ENCODE measurements around the gene TAF4. TPM values are rescaled to one million over a fixed set of nuclear protein-coding genes. Genes with fewer than 3 reads are reported as not detected.

TAF4 gene
- total RNA-seq, 2 donors from 2014 or later: 12.7 to 29.0 TPM

DNA sequence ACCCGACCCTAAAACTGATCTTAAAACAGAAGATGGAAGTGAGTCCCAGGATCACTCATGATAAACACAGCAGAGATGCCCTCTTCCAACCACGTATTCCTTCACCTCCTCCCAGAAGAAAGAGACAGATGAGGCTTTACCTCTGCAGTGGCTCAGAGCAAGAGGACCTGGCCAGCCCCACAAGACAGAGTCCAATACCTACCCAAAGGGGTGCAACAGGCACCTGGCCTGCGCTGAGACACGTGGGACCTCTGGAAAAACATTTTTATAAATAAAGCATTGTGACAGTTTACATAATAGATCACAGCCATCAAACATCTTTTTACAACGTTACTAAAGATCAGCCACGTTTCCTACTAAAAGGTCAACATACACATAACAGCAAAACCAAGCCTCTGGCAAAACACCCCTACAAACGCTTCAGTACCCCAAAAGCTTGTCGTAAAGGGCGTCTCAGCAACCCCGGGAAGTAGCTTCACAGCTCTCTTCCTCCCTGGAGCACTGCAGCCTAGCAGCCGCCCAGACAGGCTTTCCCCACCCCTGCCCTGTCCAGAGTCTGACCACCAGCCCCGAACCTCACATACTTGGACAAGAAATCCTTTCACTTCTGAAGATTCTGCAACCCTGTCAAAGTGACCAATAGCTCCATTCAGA is 2.9 kb downstream of the TAF4 start:
- ATAC-seq (no peak), DNase-seq (no peak)
- H3K4me3 ChIP-seq: no peak overlapping the region
- H3K27me3 ChIP-seq: no peaks in the 10 kb centered on the region
- peaks cover 39% of the 10 kb centered on the region for H3K4me1 ChIP-seq
- TF ChIP-seq, protein P1, sequence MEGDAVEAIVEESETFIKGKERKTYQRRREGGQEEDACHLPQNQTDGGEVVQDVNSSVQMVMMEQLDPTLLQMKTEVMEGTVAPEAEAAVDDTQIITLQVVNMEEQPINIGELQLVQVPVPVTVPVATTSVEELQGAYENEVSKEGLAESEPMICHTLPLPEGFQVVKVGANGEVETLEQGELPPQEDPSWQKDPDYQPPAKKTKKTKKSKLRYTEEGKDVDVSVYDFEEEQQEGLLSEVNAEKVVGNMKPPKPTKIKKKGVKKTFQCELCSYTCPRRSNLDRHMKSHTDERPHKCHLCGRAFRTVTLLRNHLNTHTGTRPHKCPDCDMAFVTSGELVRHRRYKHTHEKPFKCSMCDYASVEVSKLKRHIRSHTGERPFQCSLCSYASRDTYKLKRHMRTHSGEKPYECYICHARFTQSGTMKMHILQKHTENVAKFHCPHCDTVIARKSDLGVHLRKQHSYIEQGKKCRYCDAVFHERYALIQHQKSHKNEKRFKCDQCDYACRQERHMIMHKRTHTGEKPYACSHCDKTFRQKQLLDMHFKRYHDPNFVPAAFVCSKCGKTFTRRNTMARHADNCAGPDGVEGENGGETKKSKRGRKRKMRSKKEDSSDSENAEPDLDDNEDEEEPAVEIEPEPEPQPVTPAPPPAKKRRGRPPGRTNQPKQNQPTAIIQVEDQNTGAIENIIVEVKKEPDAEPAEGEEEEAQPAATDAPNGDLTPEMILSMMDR (IDR thresholded peaks at IDR 0.05): no peak
- TF ChIP-seq POLR2A (IDR thresholded peaks at IDR 0.05): no peak
- intact Hi-C loops (cut with DNase I): loop anchor here (5.0 kb wide), 1 partner anchor 65 kb away; no protein-coding TSS in a partner anchor
- no peaks in the 10 kb centered on the region for H3K36me3 ChIP-seq (replicated peaks in 1 of 2; ENCODE audit: insufficient read depth in 1 of 2, low read depth in 2 of 2)
- WGBS, 2 donors: 64 to 66% methylated on average over 12 of the region's 12 CpGs
- H3K9me3 ChIP-seq: no peaks in the 10 kb centered on the region
- no peak overlapping the region for H3K27ac ChIP-seq

DNA sequence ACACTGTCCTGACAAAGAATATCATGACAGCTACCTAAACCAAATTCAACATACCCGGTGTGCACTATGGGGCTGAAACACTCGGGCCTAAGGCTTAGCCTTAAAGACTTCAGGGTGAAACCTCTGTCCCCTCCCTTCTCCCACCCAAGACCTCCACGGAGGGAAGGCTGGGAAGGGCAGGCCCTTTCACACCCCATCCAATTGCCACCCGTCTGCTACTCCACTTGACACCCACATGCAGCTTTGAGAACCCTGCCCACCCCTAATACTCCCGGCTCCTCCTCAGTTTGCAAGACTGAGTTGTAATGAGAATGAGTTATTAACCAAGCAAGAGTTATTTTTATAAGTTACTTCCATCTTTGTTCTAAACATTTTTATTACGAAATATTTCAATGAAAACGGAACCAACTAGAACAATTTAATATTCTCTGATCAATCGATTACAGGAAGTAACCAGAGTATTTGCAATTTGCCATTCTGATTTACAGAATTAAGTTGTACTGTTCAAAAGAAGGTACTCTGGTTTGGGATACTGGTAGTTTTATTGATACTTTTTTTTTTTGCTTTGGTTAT is 3.7 kb downstream of the TAF4 start:
- TF ChIP-seq POLR2A (IDR thresholded peaks at IDR 0.05): no peak
- TF ChIP-seq, protein P1 (IDR thresholded peaks at IDR 0.05): no peak
- H3K36me3 ChIP-seq (replicated peaks in 1 of 2; ENCODE audit: insufficient read depth in 1 of 2, low read depth in 2 of 2): no peaks in the 10 kb centered on the region
- 67 to 78% methylated on average over 8 of the region's 8 CpGs for WGBS, 2 donors
- no peaks in the 10 kb centered on the region for H3K27me3 ChIP-seq
- intact Hi-C loops (cut with DNase I): loop anchor here (5.0 kb wide), 1 partner anchor 65 kb away; no protein-coding TSS in a partner anchor
- H3K27ac ChIP-seq: no peak overlapping the region
- ATAC-seq: no peak
- H3K4me1 ChIP-seq: peaks cover 31% of the 10 kb centered on the region
- no peak overlapping the region for H3K4me3 ChIP-seq
- no peaks in the 10 kb centered on the region for H3K9me3 ChIP-seq
- no peak for DNase-seq

DNA sequence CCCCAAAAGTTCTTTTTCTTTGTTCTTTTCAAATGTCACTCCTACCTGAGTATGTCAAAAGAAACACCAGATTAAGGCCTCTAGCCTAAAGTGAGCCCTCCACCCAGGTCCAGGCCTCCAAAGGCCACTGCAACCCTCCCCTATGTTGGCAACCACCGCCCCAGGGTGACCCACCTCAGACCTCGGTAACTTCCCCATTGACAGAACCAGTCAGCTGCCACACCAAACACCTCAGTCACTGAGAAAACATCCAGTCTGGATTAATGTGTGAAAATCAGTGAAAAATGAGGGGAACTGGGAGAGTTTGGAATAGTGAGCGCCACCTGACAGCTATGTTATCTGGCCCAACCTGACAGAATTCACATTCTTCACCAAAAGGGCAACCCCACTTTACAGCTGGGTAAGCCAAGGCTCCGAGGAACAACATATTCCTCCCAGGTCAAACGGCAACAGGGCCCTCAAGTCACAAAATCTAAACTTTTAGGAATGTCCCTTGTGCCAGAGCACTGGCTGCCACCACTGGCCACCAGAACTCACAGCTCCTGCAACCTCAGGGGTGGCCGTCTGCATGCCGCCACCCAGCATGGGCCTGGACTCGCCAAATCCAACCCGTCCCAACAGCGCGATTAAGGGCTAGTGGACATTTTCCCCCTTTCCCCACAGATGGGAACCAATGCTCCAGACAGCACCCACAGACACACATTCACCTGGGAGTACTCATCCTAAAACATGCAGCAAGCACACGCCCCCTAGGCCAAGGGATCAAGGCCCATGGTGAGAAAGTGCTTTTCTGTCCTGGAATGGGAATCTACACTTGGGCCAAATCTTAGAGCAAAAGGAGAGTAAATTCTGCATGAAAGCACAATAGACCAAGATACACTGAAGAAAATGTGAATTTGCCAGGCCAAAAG is 4.8 kb downstream of the TAF4 start:
- intact Hi-C loops (cut with DNase I): loop anchor here (5.0 kb wide), 1 partner anchor 66 kb away; no protein-coding TSS in a partner anchor
- H3K27ac ChIP-seq: no peak overlapping the region
- peaks cover 25% of the 10 kb centered on the region for H3K4me1 ChIP-seq
- no peaks in the 10 kb centered on the region for H3K27me3 ChIP-seq
- H3K9me3 ChIP-seq: no peaks in the 10 kb centered on the region
- 88 to 94% methylated on average over 12 of the region's 12 CpGs for WGBS, 2 donors
- DNase-seq: no peak
- TF ChIP-seq, protein P1 (IDR thresholded peaks at IDR 0.05): no peak
- no peak for TF ChIP-seq POLR2A (IDR thresholded peaks at IDR 0.05)
- ATAC-seq: no peak
- no peaks in the 10 kb centered on the region for H3K36me3 ChIP-seq (replicated peaks in 1 of 2; ENCODE audit: insufficient read depth in 1 of 2, low read depth in 2 of 2)
- no peak overlapping the region for H3K4me3 ChIP-seq

DNA sequence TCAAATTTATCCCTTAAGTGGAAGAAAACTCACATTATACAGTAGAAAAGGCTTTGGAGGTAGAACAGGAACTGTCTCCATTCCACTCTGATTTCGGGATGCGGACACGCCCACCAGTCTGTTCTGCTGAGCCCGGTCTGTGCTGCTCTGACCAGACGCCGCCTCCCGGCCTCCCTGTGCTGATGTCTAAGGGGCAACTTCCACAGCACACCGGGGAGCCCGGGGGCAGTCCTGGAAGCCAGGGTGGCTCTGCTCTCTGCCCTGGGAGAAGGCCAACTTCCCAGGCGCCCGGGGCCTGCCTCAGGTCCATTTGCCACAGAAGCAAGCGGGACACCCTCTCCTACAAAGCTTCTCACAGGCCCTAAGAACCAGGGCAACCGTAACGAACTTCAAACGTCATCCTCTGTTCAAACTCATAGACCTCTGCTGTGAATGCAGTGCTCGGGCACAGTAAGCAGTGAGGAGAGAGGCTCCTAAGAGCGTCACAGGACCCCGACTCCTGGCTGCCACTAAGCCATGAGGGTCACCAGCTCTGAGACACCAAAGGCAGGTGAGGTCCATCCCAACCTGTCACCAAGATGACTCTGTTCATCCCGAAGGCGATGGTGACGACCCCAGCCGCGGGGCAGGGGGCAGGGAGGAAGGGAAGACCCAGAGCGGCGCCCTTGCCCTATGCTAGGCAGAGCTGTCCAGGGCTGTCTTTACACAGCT is 5.6 kb downstream of the TAF4 start:
- no peak for DNase-seq
- H3K27me3 ChIP-seq: no peaks in the 10 kb centered on the region
- intact Hi-C loops (cut with DNase I): loop anchor here (5.0 kb wide), 1 partner anchor 67 kb away; no protein-coding TSS in a partner anchor
- ATAC-seq: no peak
- no peak overlapping the region for H3K4me3 ChIP-seq
- H3K9me3 ChIP-seq: no peaks in the 10 kb centered on the region
- H3K27ac ChIP-seq: no peak overlapping the region
- H3K4me1 ChIP-seq: peaks cover 25% of the 10 kb centered on the region
- no peaks in the 10 kb centered on the region for H3K36me3 ChIP-seq (replicated peaks in 1 of 2; ENCODE audit: insufficient read depth in 1 of 2, low read depth in 2 of 2)
- TF ChIP-seq POLR2A (IDR thresholded peaks at IDR 0.05): no peak
- TF ChIP-seq, protein P1 (IDR thresholded peaks at IDR 0.05): no peak
- 83 to 91% methylated on average over 11 to 21 of the region's 25 CpGs for WGBS, 2 donors

Measured in body of pancreas (tissue), 4 donors.